ENCODE measurements around the gene GALNT16. TPM values are rescaled to one million over a fixed set of nuclear protein-coding genes. Genes with fewer than 3 reads are reported as not detected.

Gene GALNT16
- total RNA-seq, 1 donor from 2014 or later = 3.5 TPM

- H3K36me3 ChIP-seq = no peaks in the 10 kb centered on the region
- no peak overlapping the region for H2AFZ ChIP-seq (replicated peaks)
- H3K27ac ChIP-seq = no peak overlapping the region
- H3K4me1 ChIP-seq = peaks cover 23% of the 10 kb centered on the region
- peaks cover 12% of the 10 kb centered on the region for H3K27me3 Mint-ChIP-seq (ENCODE audit: insufficient read depth, low read depth)
- peaks cover 11% of the 10 kb centered on the region for H3K36me3 Mint-ChIP-seq
- H3K4me3 ChIP-seq = no peak overlapping the region
- DNase-seq (ENCODE audit: low spot score) = no peak
- no peaks in the 10 kb centered on the region for H3K79me2 ChIP-seq (ENCODE audit: low read depth)
- H3K9me3 Mint-ChIP-seq = no peaks in the 10 kb centered on the region
- H3K4me2 ChIP-seq = no peak overlapping the region
- no peak overlapping the region for H3K27ac Mint-ChIP-seq
- TF ChIP-seq CTCF (IDR thresholded peaks at IDR 0.05) = no peak
- no peak for TF ChIP-seq EZH2 (IDR thresholded peaks at IDR 0.05)
- no peak for TF ChIP-seq EZH2phosphoT487 (IDR thresholded peaks at IDR 0.05)
- no peak overlapping the region for H3K4me3 Mint-ChIP-seq
- no peaks in the 10 kb centered on the region for H3K27me3 ChIP-seq
- H3K4me1 Mint-ChIP-seq = peaks cover 24% of the 10 kb centered on the region
- H3K9ac ChIP-seq = no peak overlapping the region
- no peaks in the 10 kb centered on the region for H4K20me1 ChIP-seq (ENCODE audit: low read depth)
- H3F3A ChIP-seq (ENCODE audit: low read depth) = no peaks in the 10 kb centered on the region
- H3K9me3 ChIP-seq (ENCODE audit: low read depth) = no peaks in the 10 kb centered on the region
These were observed 92.0 kb downstream of the GALNT16 start for GRCh38 chr14:69351911-69352310.

GRCh38 chr14:69353168-69353567 is 93.2 kb downstream of the GALNT16 start:
- H3K27me3 ChIP-seq = no peaks in the 10 kb centered on the region
- no peak overlapping the region for H3K27ac Mint-ChIP-seq
- peaks cover 6% of the 10 kb centered on the region for H3K36me3 Mint-ChIP-seq
- no peak overlapping the region for H3K4me3 ChIP-seq
- no peak overlapping the region for H3K9ac ChIP-seq
- no peaks in the 10 kb centered on the region for H3K36me3 ChIP-seq
- peaks cover 23% of the 10 kb centered on the region for H3K4me1 ChIP-seq
- no peak for DNase-seq (ENCODE audit: low spot score)
- no peaks in the 10 kb centered on the region for H3K9me3 ChIP-seq (ENCODE audit: low read depth)
- no peaks in the 10 kb centered on the region for H4K20me1 ChIP-seq (ENCODE audit: low read depth)
- no peak overlapping the region for H3K4me3 Mint-ChIP-seq
- peaks cover 24% of the 10 kb centered on the region for H3K4me1 Mint-ChIP-seq
- H3K4me2 ChIP-seq = no peak overlapping the region
- H2AFZ ChIP-seq (replicated peaks) = no peak overlapping the region
- H3K27ac ChIP-seq = no peak overlapping the region
- H3K27me3 Mint-ChIP-seq (ENCODE audit: insufficient read depth, low read depth) = peaks cover 12% of the 10 kb centered on the region
- no peak for TF ChIP-seq CTCF (IDR thresholded peaks at IDR 0.05)
- no peak for TF ChIP-seq EZH2phosphoT487 (IDR thresholded peaks at IDR 0.05)
- no peaks in the 10 kb centered on the region for H3F3A ChIP-seq (ENCODE audit: low read depth)
- H3K9me3 Mint-ChIP-seq = no peaks in the 10 kb centered on the region
- no peaks in the 10 kb centered on the region for H3K79me2 ChIP-seq (ENCODE audit: low read depth)

DNA sequence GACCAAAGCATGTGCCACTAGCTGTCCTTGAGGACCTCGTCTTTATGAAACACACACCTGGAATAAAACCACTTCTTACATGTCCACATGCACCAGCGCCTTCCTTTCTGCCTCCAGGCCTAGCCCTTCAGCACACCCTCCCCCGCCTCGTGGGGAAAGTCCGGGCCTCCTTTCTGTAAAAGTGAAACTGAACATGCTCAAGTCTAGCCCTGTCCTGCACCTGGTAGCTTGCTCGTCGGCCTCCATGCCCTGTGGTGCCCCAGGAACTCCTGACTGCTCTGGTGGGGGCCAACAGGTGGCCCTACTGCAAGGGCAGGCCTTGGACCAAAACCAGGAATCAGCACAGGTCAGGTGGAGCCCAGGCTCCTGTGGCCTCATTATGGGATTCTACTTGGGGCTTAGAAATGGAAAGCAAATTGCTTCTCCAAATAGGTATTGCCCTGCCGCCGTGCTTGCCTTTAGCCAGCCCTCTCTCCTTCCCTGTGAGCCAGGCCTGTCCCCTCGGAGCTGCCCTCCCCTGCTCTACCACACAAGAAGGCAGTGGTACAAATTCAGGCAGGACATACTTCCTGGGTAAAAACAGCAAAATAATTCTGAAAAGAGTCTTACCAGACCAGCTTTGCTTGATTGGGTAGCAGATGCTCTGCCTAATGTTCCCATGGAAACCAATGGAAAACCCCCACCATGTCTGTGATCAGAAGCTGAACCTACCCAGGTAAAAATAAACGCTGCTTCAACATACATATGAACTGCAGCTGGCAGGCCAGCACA is 94.6 kb downstream of the GALNT16 start:
- H3K36me3 Mint-ChIP-seq = peaks cover 6% of the 10 kb centered on the region
- no peaks in the 10 kb centered on the region for H3K79me2 ChIP-seq (ENCODE audit: low read depth)
- peaks cover 28% of the 10 kb centered on the region for H3K4me1 Mint-ChIP-seq
- no peaks in the 10 kb centered on the region for H3K36me3 ChIP-seq
- no peaks in the 10 kb centered on the region for H3K9me3 Mint-ChIP-seq
- H3K27me3 ChIP-seq = no peaks in the 10 kb centered on the region
- H3F3A ChIP-seq (ENCODE audit: low read depth) = no peaks in the 10 kb centered on the region
- H3K4me1 ChIP-seq = peaks cover 19% of the 10 kb centered on the region
- no peak for DNase-seq (ENCODE audit: low spot score)
- H4K20me1 ChIP-seq (ENCODE audit: low read depth) = no peaks in the 10 kb centered on the region
- TF ChIP-seq EZH2 (IDR thresholded peaks at IDR 0.05) (no peak), EZH2phosphoT487 (IDR thresholded peaks at IDR 0.05) (no peak), CTCF (IDR thresholded peaks at IDR 0.05) (no peak)
- H2AFZ ChIP-seq (replicated peaks) = no peak overlapping the region
- no peak overlapping the region for H3K27ac ChIP-seq
- H3K27me3 Mint-ChIP-seq (ENCODE audit: insufficient read depth, low read depth) = peaks cover 9% of the 10 kb centered on the region
- peak overlapping the region; percentile 83 for H3K27ac Mint-ChIP-seq
- no peaks in the 10 kb centered on the region for H3K9me3 ChIP-seq (ENCODE audit: low read depth)
- no peak overlapping the region for H3K9ac ChIP-seq
- no peak overlapping the region for H3K4me3 ChIP-seq
- H3K4me3 Mint-ChIP-seq = no peak overlapping the region
- H3K4me2 ChIP-seq = no peak overlapping the region
